ENCODE data around the gene CELSR1.

- TF ChIP-seq CTCF (IDR thresholded peaks at IDR 0.05; ENCODE audit: insufficient read depth, low read depth, low read length) (no peak), EZH2 (IDR thresholded peaks at IDR 0.05; ENCODE audit: insufficient read depth, low read length) (no peak)
Measured at GRCh38 chr22:46574438-46574992, 37.1 kb upstream of the CELSR1 start.
